H9 (cell line): ENCODE measurements around the gene CD93. TPM values are rescaled to one million over a fixed set of nuclear protein-coding genes. Genes with fewer than 3 reads are reported as not detected.

Experiments used
- DNase-seq: peaks from one replicate; pipeline ENCODE4 v3.0.0-alpha.2; 2017
- H2AFZ ChIP-seq: one replicate; pipeline ENCODE4 v1.6.1; 2013; ENCODE audit warnings: mild to moderate bottlenecking, low read length, control low read depth, moderate library complexity
- H2AK5ac ChIP-seq: 2 replicates; pipeline ENCODE4 v1.6.1; 2013; ENCODE audit warnings: low read length, control low read depth, mixed read lengths; ENCODE audit not compliant: insufficient read length
- H2BK120ac ChIP-seq: one replicate; pipeline ENCODE4 v1.6.1; 2013; ENCODE audit warnings: low read depth, mild to moderate bottlenecking, low read length, control low read depth, inconsistent platforms; ENCODE audit not compliant: poor library complexity, severe bottlenecking
- H2BK12ac ChIP-seq: 2 replicates; pipeline ENCODE4 v1.6.1; 2013; ENCODE audit warnings: low read length, control low read depth, mixed read lengths, low read depth; ENCODE audit not compliant: insufficient read length
- H2BK15ac ChIP-seq: 2 replicates; pipeline ENCODE4 v1.6.1; 2013; ENCODE audit warnings: low read depth, low read length, control low read depth
- H2BK20ac ChIP-seq: one replicate; pipeline ENCODE4 v1.6.1; 2013; ENCODE audit warnings: low read depth, mild to moderate bottlenecking, low read length, control low read depth, inconsistent platforms; ENCODE audit not compliant: poor library complexity, severe bottlenecking
- H2BK5ac ChIP-seq: 2 replicates; pipeline ENCODE4 v1.6.1; 2013; ENCODE audit warnings: low read length, control low read depth, mixed read lengths; ENCODE audit not compliant: insufficient read length
- H3K14ac ChIP-seq: 2 replicates; pipeline ENCODE4 v1.6.1; 2013; ENCODE audit warnings: low read length, control low read depth; ENCODE audit not compliant: insufficient read depth
- H3K18ac ChIP-seq: 2 replicates; pipeline ENCODE4 v1.6.1; 2013; ENCODE audit warnings: low read depth, mild to moderate bottlenecking, mixed read lengths, low read length, control low read depth; ENCODE audit not compliant: insufficient read length
- H3K23ac ChIP-seq: 2 replicates; pipeline ENCODE4 v1.6.1; 2013; ENCODE audit warnings: low read length, control low read depth, mixed read lengths, low read depth; ENCODE audit not compliant: insufficient read length
- H3K23me2 ChIP-seq: 2 replicates; pipeline ENCODE4 v1.6.1; 2013; ENCODE audit warnings: low read depth, mild to moderate bottlenecking, mixed read lengths, low read length, control low read depth; ENCODE audit not compliant: insufficient read length, poor library complexity, severe bottlenecking
- H3K27ac ChIP-seq: 2 replicates; pipeline ENCODE4 v1.5.1; 2013; ENCODE audit warnings: low read length, control low read depth, mixed read lengths, low read depth; ENCODE audit not compliant: insufficient read length
- H3K27me3 ChIP-seq: 2 replicates; pipeline ENCODE4 v1.6.1; 2013; ENCODE audit warnings: low read length, control low read depth, inconsistent platforms; ENCODE audit not compliant: insufficient read depth
- H3K4ac ChIP-seq: 2 replicates; pipeline ENCODE4 v1.6.1; 2013; ENCODE audit warnings: low read depth, mild to moderate bottlenecking, control low read depth, inconsistent platforms, low read length, moderate library complexity
- H3K4me1 ChIP-seq: 2 replicates; pipeline ENCODE4 v1.6.1; 2013; ENCODE audit warnings: low read length, control low read depth, inconsistent platforms; ENCODE audit not compliant: insufficient read depth
- H3K4me2 ChIP-seq: 2 replicates; pipeline ENCODE4 v1.6.1; 2013; ENCODE audit warnings: low read length, control low read depth, mixed read lengths; ENCODE audit not compliant: insufficient read length, insufficient read depth
- H3K56ac ChIP-seq: 2 replicates; pipeline ENCODE4 v1.6.1; 2013; ENCODE audit warnings: low read depth, mild to moderate bottlenecking, mixed read lengths, low read length, control low read depth; ENCODE audit not compliant: insufficient read length
- H3K79me1 ChIP-seq: 2 replicates; pipeline ENCODE4 v1.6.1; 2013; ENCODE audit warnings: low read depth, mild to moderate bottlenecking, moderate library complexity, low read length, control low read depth, inconsistent platforms; ENCODE audit not compliant: insufficient read depth, poor library complexity, severe bottlenecking
- H3K79me2 ChIP-seq: 2 replicates; pipeline ENCODE4 v1.6.1; 2013; ENCODE audit warnings: low read length, control low read depth, inconsistent platforms; ENCODE audit not compliant: insufficient read depth
- H3K9ac ChIP-seq: 2 replicates; pipeline ENCODE4 v1.6.1; 2013; ENCODE audit warnings: low read length, control low read depth, mixed read lengths; ENCODE audit not compliant: insufficient read length; ENCODE audit errors: extremely low read depth
- H3K9me3 ChIP-seq: one replicate; pipeline ENCODE4 v1.6.1; 2013; ENCODE audit warnings: low read depth, low read length, inconsistent platforms; ENCODE audit not compliant: control insufficient read depth
- H3T11ph ChIP-seq: one replicate; pipeline ENCODE4 v1.6.1; 2013; ENCODE audit warnings: mild to moderate bottlenecking, low read length, control low read depth, inconsistent platforms
- H4K20me1 ChIP-seq: one replicate; pipeline ENCODE4 v1.6.1; 2013; ENCODE audit not compliant: control insufficient read depth, insufficient read length, insufficient read depth
- H4K5ac ChIP-seq: 2 replicates; pipeline ENCODE4 v1.6.1; 2013; ENCODE audit warnings: low read depth, mild to moderate bottlenecking, mixed read lengths, low read length, control low read depth; ENCODE audit not compliant: insufficient read length
- H4K8ac ChIP-seq: replicated peaks from 2 replicates; pipeline ENCODE4 v1.6.1; 2013; ENCODE audit warnings: low read length, control low read depth, mixed read lengths, low read depth; ENCODE audit not compliant: insufficient read length
- H4K91ac ChIP-seq: 2 replicates; pipeline ENCODE4 v1.6.1; 2013; ENCODE audit warnings: low read depth, mild to moderate bottlenecking, moderate library complexity, mixed read lengths, low read length, control low read depth; ENCODE audit not compliant: insufficient read length
- H3K27ac Mint-ChIP-seq, 3 experiments: 2 replicates in 2 of 3; 3 replicates in 1 of 3; pipeline ENCODE4 v1.8.0; 2020 to 2021; ENCODE audit warnings: mixed read lengths in 3 of 3, mild to moderate bottlenecking in 1 of 3, moderate library complexity in 1 of 3
- H3K27me3 Mint-ChIP-seq: 2 replicates; pipeline ENCODE4 v1.8.0; 2021; ENCODE audit warnings: low read depth, mild to moderate bottlenecking, moderate library complexity, mixed read lengths
- H3K36me3 Mint-ChIP-seq, 3 experiments: 2 replicates in 2 of 3; 3 replicates in 1 of 3; pipeline ENCODE4 v1.8.0; 2020 to 2021; ENCODE audit warnings: low read depth in 3 of 3, mixed read lengths in 3 of 3; ENCODE audit not compliant: insufficient read depth in 1 of 3
- H3K4me1 Mint-ChIP-seq, 2 experiments: 2 replicates each; pipeline ENCODE4 v1.8.0; 2020; ENCODE audit warnings: mixed read lengths in 2 of 2
- H3K4me3 Mint-ChIP-seq, 2 experiments: 2 replicates in 1 of 2; 3 replicates in 1 of 2; pipeline ENCODE4 v1.8.0; 2020 to 2021; ENCODE audit warnings: mild to moderate bottlenecking in 2 of 2, mixed read lengths in 2 of 2, moderate library complexity in 1 of 2
- H3K9me3 Mint-ChIP-seq, 2 experiments: 2 replicates in 1 of 2; 3 replicates in 1 of 2; pipeline ENCODE4 v1.8.0; 2020; ENCODE audit warnings: mild to moderate bottlenecking in 2 of 2, mixed read lengths in 2 of 2, moderate library complexity in 1 of 2
- CTCF ChIP-seq: fragments of 200-600 bp; sonication (generic); conservative IDR thresholded peaks from 3 replicates; pipeline ENCODE4 v1.8.0; 2021; ENCODE audit warnings: antibody characterized with exemption, mild to moderate bottlenecking
- WGBS: extraction: QIAGEN DNeasy Blood & Tissue Kit; methylation state at CpG from one replicate; pipeline ENCODE4 v1.1.7; 2013; ENCODE audit warnings: missing lambda C conversion rate, low lambda C conversion rate, mixed read lengths; ENCODE audit not compliant: insufficient read length; ENCODE audit errors: extremely low coverage; 5-methylcytosine and 5-hydroxymethylcytosine counted together
- total RNA-seq: library from RNA; stranded (reverse); gene quantifications from 2 replicates; pipeline ENCODE4 v1.2.1, GENCODE V29; 2021

Gene CD93
- total RNA-seq, 1 experiment from 2014 or later, result not detected

- H2BK20ac ChIP-seq, result no peak overlapping the region
- no peaks in the 10 kb centered on the region for H3K9me3 ChIP-seq
- Mint-ChIP-seq H3K9me3 (no peaks in the 10 kb centered on the region), H3K27me3 (peaks cover 4% of the 10 kb centered on the region), H3K4me1 (peaks cover 17 to 22% of the 10 kb centered on the region in 2 experiments), H3K4me3 (no peak overlapping the region), H3K27ac (no peak overlapping the region), H3K36me3 (no peaks in the 10 kb centered on the region)
- H3K27me3 ChIP-seq, result no peaks in the 10 kb centered on the region
- no peak overlapping the region for H3K9ac ChIP-seq
- H4K5ac ChIP-seq, result no peak overlapping the region
- no peak overlapping the region for H2BK5ac ChIP-seq
- H3K79me2 ChIP-seq, result no peaks in the 10 kb centered on the region
- no peaks in the 10 kb centered on the region for H3K79me1 ChIP-seq
- no peak overlapping the region for H3T11ph ChIP-seq
- H2BK120ac ChIP-seq, result no peak overlapping the region
- no peaks in the 10 kb centered on the region for H3K23me2 ChIP-seq
- no peaks in the 10 kb centered on the region for H3K4me1 ChIP-seq
- H2BK15ac ChIP-seq, result no peak overlapping the region
- no peak overlapping the region for H4K8ac ChIP-seq
- DNase-seq, result no peak
- H3K23ac ChIP-seq, result no peak overlapping the region
- H3K14ac ChIP-seq, result no peak overlapping the region; the same call in 1 of the 2 replicates
- no peak overlapping the region for H2AK5ac ChIP-seq
- H4K91ac ChIP-seq, result no peak overlapping the region
- WGBS, result no CpG with 5 or more reads among the region's 8 CpGs
- no peak for TF ChIP-seq CTCF
- H2AFZ ChIP-seq, result no peak overlapping the region
- no peak overlapping the region for H2BK12ac ChIP-seq
- no peak overlapping the region for H3K27ac ChIP-seq
- no peak overlapping the region for H3K56ac ChIP-seq
- no peaks in the 10 kb centered on the region for H4K20me1 ChIP-seq
- H3K4me2 ChIP-seq, result no peak overlapping the region
- H3K4ac ChIP-seq, result no peak overlapping the region
- no peak overlapping the region for H3K18ac ChIP-seq
These were observed 2.7 kb upstream of the CD93 start for GRCh38 chr20:23088866-23089265.
